Fibroblast of villous mesenchyme (primary cell): Measurements from ENCODE around the gene POMP. TPM values are rescaled to one million over a fixed set of nuclear protein-coding genes. Genes with fewer than 3 reads are reported as not detected.

ENCODE experiments used
- DNase-seq: peaks from one replicate; pipeline ENCODE4 v3.0.0-alpha.2; 2010; ENCODE audit warnings: low read depth
- H3K4me3 ChIP-seq: 2 replicates; pipeline ENCODE4 v1.5.1; 2011; ENCODE audit warnings: low read depth, mild to moderate bottlenecking, low read length
- CTCF ChIP-seq: IDR thresholded peaks from 2 replicates; pipeline ENCODE4 v1.5.1; 2012; ENCODE audit warnings: low read depth, mild to moderate bottlenecking, low read length; ENCODE audit not compliant: insufficient read depth
- total RNA-seq: library from RNA; depleted of rRNA; stranded (reverse); fragments of >200 nt; gene quantifications from 2 replicates; pipeline ENCODE4 v1.2.3, GENCODE V29; 2012

POMP gene
- total RNA-seq, 1 donor, result 108 TPM

- TF ChIP-seq CTCF, result no peak
- DNase-seq, result no peak
- H3K4me3 ChIP-seq, result no peak overlapping the region
Measured at GRCh38 chr13:28685892-28686291, 27.0 kb downstream of the POMP start.

GRCh38 chr13:28693605-28694491, 34.9 kb downstream of the POMP start:
- peak overlapping the region; percentile 49 for H3K4me3 ChIP-seq

GRCh38 chr13:28697441-28697840, 38.5 kb downstream of the POMP start:
- TF ChIP-seq CTCF, result no peak
- peak; percentile 61 for DNase-seq
- H3K4me3 ChIP-seq, result no peak overlapping the region

More at GRCh38 chr13:28693605-28694491, 34.9 kb downstream of the POMP start:
- DNase-seq, result peak; percentile 83

- TF ChIP-seq CTCF, result no peak
- no peak for DNase-seq
- H3K4me3 ChIP-seq, result no peak overlapping the region
Measured at GRCh38 chr13:28699246-28699645, 40.3 kb downstream of the POMP start.

- TF ChIP-seq CTCF, result no peak
- H3K4me3 ChIP-seq, result no peak overlapping the region
- DNase-seq, result no peak
Measured at GRCh38 chr13:28704282-28704681, 45.4 kb downstream of the POMP start.

- H3K4me3 ChIP-seq, result no peak overlapping the region
- TF ChIP-seq CTCF, result no peak
- no peak for DNase-seq
Measured at GRCh38 chr13:28704919-28705318, 46.0 kb downstream of the POMP start.

GRCh38 chr13:28705461-28706083, 46.6 kb downstream of the POMP start:
- DNase-seq, result peak; percentile 97
- no peak for TF ChIP-seq CTCF
- H3K4me3 ChIP-seq, result no peak overlapping the region
